Prostate gland (tissue), 2 donors: ENCODE measurements around the gene ANKS1B. TPM values are rescaled to one million over a fixed set of nuclear protein-coding genes. Genes with fewer than 3 reads are reported as not detected.

Experiments used
- DNase-seq: peaks from one replicate; pipeline ENCODE4 v3.0.0-alpha.2; 2019; ENCODE audit warnings: low spot score
- H3K27ac ChIP-seq, 2 donors: fragments of 200-600 bp; sonication (generic); 2 replicates each; pipeline ENCODE4 v1.5.1; 2017 to 2019
- H3K27me3 ChIP-seq: fragments of 200-600 bp; sonication (generic); replicated peaks from 2 replicates; pipeline ENCODE4 v1.5.1; 2019; ENCODE audit not compliant: insufficient read depth
- H3K36me3 ChIP-seq, 2 donors: fragments of 200-600 bp; sonication (generic); 1 replicate in 1 of 2; 2 replicates in 1 of 2; pipeline versions ENCODE4 v1.5.1 to v1.8.1; 2017 to 2019
- H3K4me1 ChIP-seq: fragments of 200-600 bp; sonication (generic); replicated peaks from 2 replicates; pipeline ENCODE4 v1.5.1; 2019
- H3K4me3 ChIP-seq, 2 donors: fragments of 200-600 bp; sonication (generic); 2 replicates each; pipeline ENCODE4 v1.5.1; 2017 to 2019
- H3K9me3 ChIP-seq: fragments of 200-600 bp; sonication (generic); 2 replicates; pipeline ENCODE4 v1.5.1; 2017
- POLR2A ChIP-seq: fragments of 450-650 bp; IDR thresholded peaks from one replicate; pipeline ENCODE4 v1.6.1; 2016; ENCODE audit warnings: antibody characterized with exemption, mild to moderate bottlenecking
- POLR2AphosphoS5 ChIP-seq: sonication (generic); formaldehyde crosslinking; IDR thresholded peaks from one replicate; pipeline ENCODE4 v1.6.1; 2017; ENCODE audit warnings: antibody characterized with exemption
- WGBS: methylation state at CpG from one replicate; pipeline ENCODE4 v1.1.5; 2018; 5-methylcytosine and 5-hydroxymethylcytosine counted together
- intact Hi-C: fragments of 100-400 bp; cut with DNase I; formaldehyde crosslinking; loops from one replicate; pipeline ENCODE4 v1.14.2; 2022
- total RNA-seq, 2 donors: library from RNA; depleted of rRNA; stranded (reverse); fragments of >200 nt; gene quantifications; one replicate each; pipeline ENCODE4 v1.1.0, GENCODE V29; 2016
- TF ChIP-seq, protein P1 (sequence below), 4 experiments: fragments of 200-600 bp in 2 of 4; fragments of 450-650 bp in 2 of 4; sonication (generic) in 2 of 4; IDR thresholded peaks; 1 replicate in 3 of 4; 2 replicates in 1 of 4; pipeline ENCODE4 v1.5.1; 2016 to 2019; ENCODE audit warnings: antibody characterized with exemption in 4 of 4, mild to moderate bottlenecking in 2 of 4, moderate library complexity in 2 of 4

ANKS1B gene
- total RNA-seq, 2 donors from 2014 or later: 13.0 to 17.4 TPM

DNA sequence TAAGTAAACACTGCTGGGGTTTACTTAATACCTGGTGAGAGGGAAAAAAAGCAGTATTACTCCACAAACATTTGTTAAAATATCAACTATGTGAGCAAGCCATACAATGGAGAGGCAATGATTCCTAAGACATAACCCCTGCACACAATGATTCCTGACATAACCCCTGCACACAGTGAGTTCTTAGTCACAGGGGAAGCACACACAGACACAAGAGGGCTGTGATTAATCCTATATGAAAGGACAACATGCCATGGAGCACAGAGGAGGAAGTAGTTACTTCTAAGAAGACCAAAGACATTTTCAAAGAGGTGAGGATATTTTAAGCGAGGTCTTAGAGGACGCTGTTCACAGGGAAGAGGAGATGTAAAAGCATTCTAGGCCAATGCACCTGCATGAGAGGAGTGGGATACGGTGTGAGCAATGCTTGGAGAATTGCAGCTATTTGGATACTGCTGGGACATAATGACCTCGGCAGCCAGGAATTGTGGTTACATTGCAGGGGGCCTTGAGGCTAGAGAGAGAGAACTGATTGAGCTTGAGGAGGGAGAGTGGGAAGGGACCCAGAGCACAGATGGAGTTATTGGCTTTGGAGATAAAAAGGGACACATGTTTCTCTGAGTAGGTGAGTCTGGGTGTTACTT is 1127.7 kb downstream of the ANKS1B start:
- Histone ChIP-seq H3K36me3 (no peaks in the 10 kb centered on the region), H3K9me3 (no peaks in the 10 kb centered on the region), H3K27ac (no peak overlapping the region), H3K4me3 (no peak overlapping the region), H3K4me1 (no peaks in the 10 kb centered on the region), H3K27me3 (no peaks in the 10 kb centered on the region)
- DNase-seq: no peak
- no peak for TF ChIP-seq POLR2A
- TF ChIP-seq, protein P1, sequence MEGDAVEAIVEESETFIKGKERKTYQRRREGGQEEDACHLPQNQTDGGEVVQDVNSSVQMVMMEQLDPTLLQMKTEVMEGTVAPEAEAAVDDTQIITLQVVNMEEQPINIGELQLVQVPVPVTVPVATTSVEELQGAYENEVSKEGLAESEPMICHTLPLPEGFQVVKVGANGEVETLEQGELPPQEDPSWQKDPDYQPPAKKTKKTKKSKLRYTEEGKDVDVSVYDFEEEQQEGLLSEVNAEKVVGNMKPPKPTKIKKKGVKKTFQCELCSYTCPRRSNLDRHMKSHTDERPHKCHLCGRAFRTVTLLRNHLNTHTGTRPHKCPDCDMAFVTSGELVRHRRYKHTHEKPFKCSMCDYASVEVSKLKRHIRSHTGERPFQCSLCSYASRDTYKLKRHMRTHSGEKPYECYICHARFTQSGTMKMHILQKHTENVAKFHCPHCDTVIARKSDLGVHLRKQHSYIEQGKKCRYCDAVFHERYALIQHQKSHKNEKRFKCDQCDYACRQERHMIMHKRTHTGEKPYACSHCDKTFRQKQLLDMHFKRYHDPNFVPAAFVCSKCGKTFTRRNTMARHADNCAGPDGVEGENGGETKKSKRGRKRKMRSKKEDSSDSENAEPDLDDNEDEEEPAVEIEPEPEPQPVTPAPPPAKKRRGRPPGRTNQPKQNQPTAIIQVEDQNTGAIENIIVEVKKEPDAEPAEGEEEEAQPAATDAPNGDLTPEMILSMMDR (IDR thresholded peaks at IDR 0.05): no peak
- no peak for TF ChIP-seq POLR2AphosphoS5
- intact Hi-C loops: no loop called here
- 21% methylated on average over 4 of the region's 4 CpGs for WGBS

DNA sequence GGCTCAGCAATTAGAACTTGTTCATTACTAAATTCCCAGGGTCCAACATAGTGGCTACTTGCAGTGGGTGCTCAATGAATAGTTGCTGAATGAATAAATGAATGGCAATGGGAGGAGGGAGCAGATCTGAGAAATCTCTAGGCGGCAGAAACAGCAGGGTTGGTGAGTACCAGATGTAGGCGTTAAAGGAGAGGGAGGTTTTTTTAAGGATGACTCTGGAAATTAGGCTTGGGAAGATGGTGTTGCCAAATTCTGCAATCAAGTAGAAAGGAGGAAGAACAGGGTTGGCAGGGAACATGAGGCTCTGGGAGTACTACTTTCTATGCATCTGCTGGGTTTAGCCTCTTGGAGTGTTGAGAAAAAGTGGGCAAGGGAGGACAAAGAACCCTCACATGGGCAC is 1132.6 kb downstream of the ANKS1B start:
- TF ChIP-seq POLR2A (no peak), POLR2AphosphoS5 (no peak)
- TF ChIP-seq, protein P1 (IDR thresholded peaks at IDR 0.05): no peak
- Histone ChIP-seq H3K27ac (no peak overlapping the region), H3K27me3 (no peaks in the 10 kb centered on the region), H3K36me3 (no peaks in the 10 kb centered on the region), H3K4me3 (no peak overlapping the region), H3K9me3 (no peaks in the 10 kb centered on the region), H3K4me1 (no peaks in the 10 kb centered on the region)
- no peak for DNase-seq
- 73% methylated on average over 2 of the region's 2 CpGs for WGBS
- intact Hi-C loops: no loop called here

DNA sequence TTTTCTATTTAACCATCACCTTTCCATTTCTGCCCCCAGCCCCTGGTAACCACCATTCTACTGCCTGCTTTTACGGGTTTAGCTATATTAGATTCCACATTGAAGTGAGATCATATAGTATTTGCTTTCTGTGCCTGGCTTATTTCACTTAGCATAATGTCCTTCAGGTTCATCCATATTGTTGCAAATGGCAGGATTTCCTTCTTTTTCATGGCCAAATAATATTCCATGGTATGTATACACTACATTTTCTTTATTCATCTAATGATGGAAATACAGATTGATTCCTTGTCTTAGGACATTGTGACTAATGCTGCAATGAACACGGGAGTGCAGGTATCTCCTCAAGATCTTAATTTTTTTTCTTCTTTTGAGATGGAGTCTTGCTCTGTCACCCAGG is 1137.5 kb downstream of the ANKS1B start:
- H3K4me3 ChIP-seq: no peak overlapping the region
- TF ChIP-seq POLR2A (no peak), POLR2AphosphoS5 (no peak)
- TF ChIP-seq, protein P1 (IDR thresholded peaks at IDR 0.05): no peak
- H3K9me3 ChIP-seq: no peaks in the 10 kb centered on the region
- no peak for DNase-seq
- H3K27ac ChIP-seq: no peak overlapping the region
- WGBS: 92% methylated on average over 2 of the region's 2 CpGs
- intact Hi-C loops: no loop called here
- no peaks in the 10 kb centered on the region for H3K27me3 ChIP-seq
- no peaks in the 10 kb centered on the region for H3K36me3 ChIP-seq
- H3K4me1 ChIP-seq: no peaks in the 10 kb centered on the region

DNA sequence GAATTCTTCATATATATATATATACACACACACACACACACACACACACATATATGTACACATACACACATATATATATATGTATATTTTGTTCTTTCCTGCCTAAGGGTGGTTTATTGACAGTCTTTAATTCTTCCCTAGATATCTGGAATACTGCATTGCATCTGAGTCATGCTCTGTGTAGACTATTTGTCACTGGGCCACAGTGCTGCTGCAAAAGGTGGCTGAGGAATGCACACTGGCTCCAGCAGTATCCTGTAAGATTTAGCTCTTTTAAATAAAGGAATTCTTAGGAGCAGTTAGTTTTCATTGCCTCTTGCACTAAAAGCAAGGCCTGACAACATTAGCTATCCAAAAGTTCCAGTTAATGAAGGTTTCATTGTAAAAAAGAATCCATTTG is 1138.8 kb downstream of the ANKS1B start:
- no peak overlapping the region for H3K4me3 ChIP-seq
- H3K9me3 ChIP-seq: no peaks in the 10 kb centered on the region
- H3K4me1 ChIP-seq: no peaks in the 10 kb centered on the region
- no peak overlapping the region for H3K27ac ChIP-seq
- no peak for DNase-seq
- TF ChIP-seq POLR2AphosphoS5 (no peak), POLR2A (no peak)
- TF ChIP-seq, protein P1 (IDR thresholded peaks at IDR 0.05): no peak
- H3K36me3 ChIP-seq: no peaks in the 10 kb centered on the region
- intact Hi-C loops: no loop called here
- H3K27me3 ChIP-seq: no peaks in the 10 kb centered on the region

DNA sequence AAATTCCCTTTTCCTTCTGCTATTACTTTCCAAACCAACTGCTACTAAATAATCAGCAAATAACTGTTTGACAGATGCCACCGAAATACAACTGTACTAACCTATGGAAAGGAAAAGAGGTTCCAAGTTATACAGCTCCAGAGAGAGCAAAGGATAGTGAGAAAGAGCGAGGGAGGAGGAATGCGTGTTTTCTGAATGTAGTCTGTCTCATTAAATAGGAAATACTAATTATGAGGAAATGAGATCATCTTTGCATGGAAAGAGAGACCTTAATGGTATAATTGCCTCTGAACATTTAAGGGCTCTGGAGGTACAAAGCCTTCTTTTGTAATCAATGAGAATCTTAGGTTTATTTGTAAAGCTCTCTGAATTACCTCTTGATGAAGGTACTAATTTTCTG is 1144.4 kb downstream of the ANKS1B start:
- no peaks in the 10 kb centered on the region for H3K9me3 ChIP-seq
- no peak for TF ChIP-seq POLR2AphosphoS5
- TF ChIP-seq, protein P1 (IDR thresholded peaks at IDR 0.05): no peak
- TF ChIP-seq POLR2A: no peak
- no peaks in the 10 kb centered on the region for H3K36me3 ChIP-seq
- no peak overlapping the region for H3K27ac ChIP-seq
- WGBS: 84% methylated on average over 3 of the region's 3 CpGs
- no peaks in the 10 kb centered on the region for H3K27me3 ChIP-seq
- intact Hi-C loops: no loop called here
- DNase-seq: no peak
- no peak overlapping the region for H3K4me3 ChIP-seq
- H3K4me1 ChIP-seq: no peaks in the 10 kb centered on the region
